MM.1S (cell line): ENCODE data around the gene RAB29.

ENCODE experiments used
- DNase-seq: peaks from one replicate; pipeline ENCODE4 v3.0.0-alpha.2; 2015
- H2AFZ ChIP-seq: fragments of 300-600 bp; sonication (generic); 2 replicates; pipeline ENCODE4 v1.6.0; 2016; ENCODE audit warnings: antibody characterized with exemption, low read length
- H3F3A ChIP-seq: fragments of 300-600 bp; sonication (generic); 2 replicates; pipeline ENCODE4 v1.6.1; 2016; ENCODE audit warnings: mild to moderate bottlenecking, antibody characterized with exemption, low read length, moderate library complexity, mixed read lengths; ENCODE audit not compliant: insufficient read depth
- H3K27ac ChIP-seq: fragments of 300-600 bp; sonication (generic); 2 replicates; pipeline ENCODE4 v1.5.1; 2016; ENCODE audit warnings: mild to moderate bottlenecking, low read length
- H3K27me3 ChIP-seq: fragments of 300-600 bp; sonication (generic); replicated peaks from 2 replicates; pipeline ENCODE4 v1.6.0; 2016; ENCODE audit warnings: low read length; ENCODE audit not compliant: insufficient read depth
- H3K36me3 ChIP-seq: fragments of 300-600 bp; sonication (generic); replicated peaks from 2 replicates; pipeline ENCODE4 v1.6.1; 2016; ENCODE audit warnings: mild to moderate bottlenecking, low read length, mixed read lengths; ENCODE audit not compliant: insufficient read depth
- H3K4me1 ChIP-seq: fragments of 300-600 bp; sonication (generic); 2 replicates; pipeline ENCODE4 v1.6.1; 2016; ENCODE audit warnings: low read length, mixed read lengths
- H3K4me2 ChIP-seq: fragments of 300-600 bp; sonication (generic); 2 replicates; pipeline ENCODE4 v1.6.0; 2016; ENCODE audit warnings: low read depth, low read length
- H3K4me3 ChIP-seq: fragments of 300-600 bp; sonication (generic); 2 replicates; pipeline ENCODE4 v1.5.1; 2016; ENCODE audit warnings: low read length, mixed read lengths
- H3K79me2 ChIP-seq: fragments of 300-600 bp; sonication (generic); 2 replicates; pipeline ENCODE4 v1.6.1; 2016; ENCODE audit warnings: mixed run types, low read length, mixed read lengths
- H3K9ac ChIP-seq: fragments of 300-600 bp; sonication (generic); 2 replicates; pipeline ENCODE4 v1.6.1; 2016; ENCODE audit warnings: low read length, mixed read lengths
- H3K9me2 ChIP-seq: fragments of 300-600 bp; sonication (generic); replicated peaks from 2 replicates; pipeline ENCODE4 v1.6.1; 2016; ENCODE audit warnings: mild to moderate bottlenecking, low read length, mixed read lengths; ENCODE audit not compliant: insufficient read depth
- H3K9me3 ChIP-seq: fragments of 300-600 bp; sonication (generic); replicated peaks from 2 replicates; pipeline ENCODE4 v1.6.1; 2016; ENCODE audit warnings: mild to moderate bottlenecking, low read length, mixed read lengths; ENCODE audit not compliant: insufficient read depth
- H4K20me1 ChIP-seq: fragments of 300-600 bp; sonication (generic); 2 replicates; pipeline ENCODE4 v1.6.1; 2016; ENCODE audit warnings: mild to moderate bottlenecking, low read length, moderate library complexity, mixed read lengths; ENCODE audit not compliant: insufficient read depth
- EZH2 ChIP-seq: fragments of 300-600 bp; sonication (generic); optimal IDR thresholded peaks from 2 replicates; pipeline ENCODE3; 2017; ENCODE audit warnings: low read depth, mild to moderate bottlenecking, antibody characterized with exemption, low read length, mixed read lengths
- EZH2phosphoT487 ChIP-seq: fragments of 300-600 bp; sonication (generic); IDR thresholded peaks from 2 replicates; pipeline ENCODE4 v1.6.1; 2018; ENCODE audit warnings: antibody characterized with exemption, low read length
- TF ChIP-seq, protein P1 (sequence below): fragments of 300-600 bp; sonication (generic); IDR thresholded peaks from 2 replicates; pipeline ENCODE4 v1.5.1; 2016; ENCODE audit warnings: antibody characterized with exemption, low read length, mixed read lengths

Gene RAB29

DNA sequence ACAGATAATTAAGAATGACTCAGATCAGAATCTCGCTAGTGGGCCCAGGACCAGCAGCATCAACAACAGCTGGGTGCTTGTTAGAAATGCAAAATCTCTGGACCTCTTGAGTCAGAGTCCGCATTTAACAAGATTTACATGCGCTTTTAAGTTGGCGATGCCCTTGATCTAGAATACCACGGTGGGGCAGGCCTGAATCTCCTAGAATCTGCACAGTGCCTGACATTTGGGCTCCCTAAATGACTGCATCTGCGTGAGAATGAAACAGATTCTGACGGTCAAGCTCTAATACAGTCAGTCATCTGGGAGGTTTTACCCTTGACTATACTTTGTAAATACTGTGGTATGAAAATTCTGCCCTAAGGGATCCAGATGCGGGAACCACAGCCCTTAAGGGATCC lies 17.2 kb upstream of the RAB29 start:
- no peak overlapping the region for H3K4me3 ChIP-seq
- no peaks in the 10 kb centered on the region for H4K20me1 ChIP-seq
- TF ChIP-seq EZH2phosphoT487, result no peak
- TF ChIP-seq, protein P1, sequence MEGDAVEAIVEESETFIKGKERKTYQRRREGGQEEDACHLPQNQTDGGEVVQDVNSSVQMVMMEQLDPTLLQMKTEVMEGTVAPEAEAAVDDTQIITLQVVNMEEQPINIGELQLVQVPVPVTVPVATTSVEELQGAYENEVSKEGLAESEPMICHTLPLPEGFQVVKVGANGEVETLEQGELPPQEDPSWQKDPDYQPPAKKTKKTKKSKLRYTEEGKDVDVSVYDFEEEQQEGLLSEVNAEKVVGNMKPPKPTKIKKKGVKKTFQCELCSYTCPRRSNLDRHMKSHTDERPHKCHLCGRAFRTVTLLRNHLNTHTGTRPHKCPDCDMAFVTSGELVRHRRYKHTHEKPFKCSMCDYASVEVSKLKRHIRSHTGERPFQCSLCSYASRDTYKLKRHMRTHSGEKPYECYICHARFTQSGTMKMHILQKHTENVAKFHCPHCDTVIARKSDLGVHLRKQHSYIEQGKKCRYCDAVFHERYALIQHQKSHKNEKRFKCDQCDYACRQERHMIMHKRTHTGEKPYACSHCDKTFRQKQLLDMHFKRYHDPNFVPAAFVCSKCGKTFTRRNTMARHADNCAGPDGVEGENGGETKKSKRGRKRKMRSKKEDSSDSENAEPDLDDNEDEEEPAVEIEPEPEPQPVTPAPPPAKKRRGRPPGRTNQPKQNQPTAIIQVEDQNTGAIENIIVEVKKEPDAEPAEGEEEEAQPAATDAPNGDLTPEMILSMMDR, result no peak
- TF ChIP-seq EZH2, result no peak
- no peaks in the 10 kb centered on the region for H3K9me2 ChIP-seq
- no peak overlapping the region for H2AFZ ChIP-seq
- no peak for DNase-seq
- H3K36me3 ChIP-seq, result no peaks in the 10 kb centered on the region
- H3K27me3 ChIP-seq, result no peaks in the 10 kb centered on the region
- no peaks in the 10 kb centered on the region for H3K79me2 ChIP-seq
- H3K9me3 ChIP-seq, result no peaks in the 10 kb centered on the region
- no peak overlapping the region for H3K27ac ChIP-seq
- H3K4me2 ChIP-seq, result no peak overlapping the region
- no peaks in the 10 kb centered on the region for H3K4me1 ChIP-seq
- no peak overlapping the region for H3K9ac ChIP-seq
- H3F3A ChIP-seq, result no peaks in the 10 kb centered on the region

DNA sequence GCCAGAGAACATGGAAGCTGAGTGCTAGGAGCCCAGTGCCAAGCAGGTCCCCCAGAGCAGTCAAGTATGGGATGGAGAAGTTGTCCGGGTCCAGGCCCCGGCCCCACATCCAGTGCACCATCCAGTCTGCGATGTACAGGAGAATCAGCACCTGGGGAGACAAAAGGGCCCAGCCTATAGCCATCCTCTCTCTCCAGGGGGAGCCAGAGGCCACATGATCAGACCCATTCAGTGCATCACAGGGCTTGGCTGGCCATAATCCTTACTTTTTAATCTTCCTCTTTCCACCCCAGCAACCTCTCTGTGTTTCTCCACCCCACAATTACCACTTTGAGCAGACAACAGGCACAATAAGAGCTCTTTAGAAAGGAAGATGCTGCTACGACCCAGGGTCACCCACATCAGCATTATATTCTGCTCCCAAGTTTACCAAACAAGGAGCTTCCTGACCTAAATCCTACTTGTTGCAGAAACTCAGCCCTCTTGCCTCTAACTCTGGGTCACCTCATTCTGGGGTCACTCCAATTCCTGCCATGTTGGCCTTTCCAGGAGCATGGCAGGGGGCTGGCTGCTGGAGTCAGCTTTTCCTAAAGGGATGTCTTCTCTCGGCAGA lies 16.4 kb upstream of the RAB29 start:
- no peak overlapping the region for H3K4me2 ChIP-seq
- no peaks in the 10 kb centered on the region for H3K9me2 ChIP-seq
- H3K9ac ChIP-seq, result no peak overlapping the region
- H4K20me1 ChIP-seq, result no peaks in the 10 kb centered on the region
- TF ChIP-seq EZH2, result no peak
- TF ChIP-seq, protein P1, result peak; percentile 97
- TF ChIP-seq EZH2phosphoT487, result no peak
- H3K36me3 ChIP-seq, result no peaks in the 10 kb centered on the region
- no peak overlapping the region for H3K4me3 ChIP-seq
- no peaks in the 10 kb centered on the region for H3K79me2 ChIP-seq
- H3K27me3 ChIP-seq, result no peaks in the 10 kb centered on the region
- no peaks in the 10 kb centered on the region for H3K9me3 ChIP-seq
- H3K4me1 ChIP-seq, result no peaks in the 10 kb centered on the region
- no peak overlapping the region for H3K27ac ChIP-seq
- peak; percentile 72 for DNase-seq
- no peaks in the 10 kb centered on the region for H3F3A ChIP-seq
- no peak overlapping the region for H2AFZ ChIP-seq

DNA sequence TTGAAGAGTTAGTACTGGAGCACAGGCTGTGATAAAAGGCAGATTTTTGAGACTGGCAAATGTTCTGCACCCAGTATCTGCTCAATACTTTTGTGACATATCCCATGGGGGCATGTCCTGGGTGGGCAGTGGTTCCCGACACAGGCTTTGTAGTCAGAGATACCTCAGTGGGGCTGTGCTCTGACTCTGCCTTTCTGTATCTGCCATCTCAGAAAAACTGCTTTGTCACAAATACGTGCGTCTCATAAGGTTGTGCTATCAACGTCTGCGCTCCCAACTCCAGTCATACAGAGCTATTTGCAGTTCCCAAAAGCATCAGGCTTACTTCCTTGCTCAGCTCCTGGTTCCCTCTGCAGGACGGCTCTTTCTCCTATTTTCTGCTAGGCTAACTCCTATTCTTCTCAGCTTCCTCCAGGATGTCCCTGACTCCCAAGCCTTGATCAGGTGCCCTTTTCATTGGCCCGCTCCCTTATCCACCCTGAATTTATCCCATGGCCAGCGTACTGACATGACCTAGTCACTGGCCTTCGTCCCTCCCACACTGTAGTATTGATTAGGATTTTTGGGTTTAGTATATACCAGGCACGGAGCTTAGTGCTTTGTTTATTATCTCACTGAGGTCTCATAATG lies 12.1 kb upstream of the RAB29 start:
- Histone ChIP-seq H2AFZ (no peak overlapping the region), H3F3A (no peaks in the 10 kb centered on the region), H4K20me1 (no peaks in the 10 kb centered on the region), H3K4me2 (no peak overlapping the region), H3K27me3 (no peaks in the 10 kb centered on the region), H3K4me1 (no peaks in the 10 kb centered on the region), H3K9me2 (no peaks in the 10 kb centered on the region), H3K4me3 (no peak overlapping the region), H3K9ac (no peak overlapping the region), H3K79me2 (no peaks in the 10 kb centered on the region), H3K27ac (no peak overlapping the region), H3K36me3 (no peaks in the 10 kb centered on the region), H3K9me3 (no peaks in the 10 kb centered on the region)
- no peak for DNase-seq
- TF ChIP-seq EZH2phosphoT487, result no peak
- TF ChIP-seq, protein P1, result no peak
- no peak for TF ChIP-seq EZH2
